NCI-H1694 treated with DMSO at 0.1 percent for 48 hours (cell line): ENCODE results near the gene SRBD1.

Experiments
- DNase-seq: peaks from one replicate; lab custom pipeline; 2025; lab: John Stamatoyannopoulos, UW

The SRBD1 gene

DNA sequence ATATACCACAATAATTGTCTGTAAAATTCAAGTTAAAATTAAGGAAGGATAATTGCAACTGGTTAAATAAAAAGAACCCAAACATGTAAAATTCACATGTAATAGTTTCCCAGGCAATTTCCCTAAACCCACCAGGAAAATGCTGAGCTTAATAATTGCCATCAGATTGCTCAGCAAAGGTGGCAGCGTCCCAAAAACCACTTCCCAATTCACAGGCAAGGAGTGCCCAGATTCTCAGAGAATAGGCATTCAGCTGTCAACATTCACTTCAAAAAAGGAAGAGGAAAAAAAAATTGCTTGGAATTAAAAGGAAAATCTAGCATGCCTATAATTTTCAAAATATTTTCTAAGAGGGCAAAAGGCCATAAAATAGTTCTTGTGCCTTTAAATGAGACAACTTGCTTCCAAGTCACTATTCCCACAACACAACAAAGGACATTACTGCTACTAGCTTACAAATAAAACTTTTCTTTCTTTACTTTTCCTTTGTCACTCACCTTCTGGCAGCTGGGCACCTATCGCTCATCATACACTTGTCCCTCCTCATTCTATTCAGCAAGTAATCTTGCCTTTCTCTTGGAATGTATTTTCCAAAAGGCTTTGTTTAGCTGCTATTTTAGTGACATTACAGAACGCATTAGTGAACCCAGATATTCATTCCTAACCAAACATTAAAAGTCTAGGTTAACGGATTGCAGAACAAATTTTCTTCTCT is 15.2 kb downstream of the SRBD1 start:
- no peak for DNase-seq

DNA sequence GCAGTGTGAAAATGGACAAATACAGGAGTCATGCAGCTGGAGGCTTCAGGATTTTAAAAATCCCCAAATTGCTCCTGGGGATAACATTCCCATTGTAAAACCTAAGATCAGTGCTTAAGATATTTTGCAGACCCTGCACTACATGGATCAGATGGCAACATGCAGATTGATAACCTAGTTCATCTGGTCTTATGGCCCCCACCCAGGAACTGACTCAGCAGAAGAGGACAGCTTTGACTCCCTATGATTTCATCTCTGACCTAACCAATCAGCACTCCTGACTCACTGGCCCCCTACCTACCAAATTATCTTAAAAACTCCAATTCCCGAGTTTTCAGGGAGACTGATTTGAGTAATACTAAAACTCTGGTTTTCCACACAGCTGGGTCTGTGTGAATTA is 20.0 kb downstream of the SRBD1 start:
- DNase-seq, result no peak

DNA sequence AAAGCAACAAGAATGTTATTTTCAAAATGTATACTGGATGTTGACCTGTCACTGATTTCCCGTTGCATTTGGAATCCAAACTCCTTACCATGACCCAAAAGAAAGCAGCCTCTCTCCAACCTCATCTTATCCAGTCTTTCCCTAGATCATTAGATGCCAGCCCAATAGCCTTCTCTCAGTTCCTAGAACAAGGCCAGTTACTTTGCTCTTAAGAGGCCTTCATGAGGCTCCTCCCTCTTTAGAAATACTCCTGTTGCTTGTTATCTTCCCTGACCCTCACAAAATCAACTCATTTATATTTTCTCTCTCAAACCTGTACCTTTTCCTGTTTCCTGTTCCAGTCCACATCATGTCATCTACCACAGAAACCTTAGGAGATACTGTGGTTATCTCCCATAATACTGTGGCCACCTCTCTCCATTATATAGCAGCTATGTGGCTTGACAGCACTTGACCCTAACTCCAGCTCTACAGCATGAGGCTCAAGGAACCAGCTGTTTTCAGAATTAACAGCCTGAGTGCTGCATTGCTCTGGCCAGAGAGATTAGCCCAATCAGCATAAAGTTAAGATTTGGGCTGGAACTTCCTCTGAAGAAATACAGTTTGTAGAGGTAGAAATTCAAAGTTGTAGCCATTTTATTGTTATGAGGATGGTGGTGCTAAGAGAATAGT is 22.8 kb downstream of the SRBD1 start:
- DNase-seq, result no peak

GRCh38 chr2:45586600-45586999 is 24.5 kb downstream of the SRBD1 start:
- DNase-seq, result no peak

DNA sequence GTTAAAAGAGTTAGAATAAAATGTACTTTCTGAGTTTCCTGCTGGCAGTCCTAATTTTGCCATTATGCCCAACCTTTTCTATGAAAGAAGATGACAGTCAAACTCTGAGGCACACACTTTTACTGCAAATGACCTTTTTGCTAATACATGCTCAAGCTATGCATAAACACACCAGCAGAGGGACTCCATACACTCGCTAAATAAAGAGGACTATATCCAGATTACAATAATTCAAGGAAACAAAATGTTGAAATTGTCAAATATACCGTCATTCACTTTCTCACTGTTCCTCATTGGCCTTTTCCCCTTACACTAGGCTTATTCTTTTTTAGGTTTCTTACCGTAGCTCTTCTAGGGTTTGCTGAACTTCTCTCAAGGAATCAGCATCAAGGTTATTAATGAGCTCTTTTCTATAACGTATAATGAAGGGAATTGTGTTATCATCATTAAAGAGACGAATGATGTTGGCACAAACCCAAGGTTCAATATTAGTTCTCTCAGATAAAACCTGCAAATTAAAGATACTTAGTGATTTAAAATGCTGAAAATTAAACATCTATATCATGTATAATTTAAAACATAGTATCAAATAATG is 25.7 kb downstream of the SRBD1 start:
- peak; percentile 54 for DNase-seq

DNA sequence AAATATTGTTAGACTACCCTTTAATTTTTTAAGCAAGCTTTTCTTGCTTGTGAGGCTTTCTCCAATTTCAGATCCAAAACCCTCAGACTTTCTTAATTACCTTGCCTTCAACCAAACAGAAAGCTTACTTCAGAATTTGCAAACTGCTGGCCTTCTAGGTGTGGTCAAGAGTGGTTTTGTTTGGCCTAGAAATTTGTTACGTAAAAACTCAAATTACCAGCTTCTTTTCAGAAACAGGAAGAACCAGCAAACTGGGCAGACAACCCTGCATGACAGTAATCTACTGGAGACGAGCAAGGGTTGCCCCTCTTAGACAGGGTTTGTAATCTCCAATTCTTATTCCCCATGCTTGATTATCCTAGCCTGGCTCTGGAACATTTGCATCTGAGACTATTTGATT is 27.1 kb downstream of the SRBD1 start:
- DNase-seq, result no peak

GRCh38 chr2:45582522-45582921 is 28.5 kb downstream of the SRBD1 start:
- no peak for DNase-seq

DNA sequence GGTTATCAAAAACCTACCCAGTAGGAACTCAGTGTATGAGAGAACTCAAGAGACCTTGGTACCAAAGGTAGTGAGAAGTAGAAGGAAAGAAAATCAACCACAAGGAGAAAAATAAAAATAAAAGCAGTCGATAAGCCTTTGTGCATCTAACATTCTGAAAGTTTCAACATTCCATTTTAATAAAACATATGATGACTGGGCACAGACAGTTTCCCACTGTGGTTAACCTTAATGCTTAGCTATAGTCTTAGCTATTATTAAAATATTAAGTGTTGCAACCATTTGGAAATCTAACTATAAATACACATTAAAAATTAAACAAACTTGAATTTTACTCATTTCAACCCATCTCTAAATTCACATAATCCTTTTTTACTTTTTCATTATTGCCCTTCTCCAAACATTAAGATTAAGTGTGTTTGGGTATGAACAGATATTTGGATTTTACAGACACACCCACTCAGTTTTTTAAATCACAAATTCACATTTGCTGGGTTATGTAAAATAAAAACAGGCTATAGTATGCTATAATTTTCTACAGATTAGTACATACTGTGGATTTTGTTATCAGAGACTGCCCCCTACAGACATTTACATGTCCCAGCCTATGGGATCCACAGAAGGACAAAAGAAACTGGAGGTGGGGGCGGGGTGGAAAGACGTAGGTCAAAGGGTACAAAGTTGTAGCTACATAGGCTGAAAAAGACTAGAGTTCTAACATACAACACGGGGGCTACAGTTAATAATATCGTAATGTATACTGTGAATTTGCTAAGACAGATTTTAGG is 32.8 kb downstream of the SRBD1 start:
- DNase-seq, result peak; percentile 34

- DNase-seq, result no peak
Observed at GRCh38 chr2:45577441-45577840, 33.6 kb downstream of the SRBD1 start.

DNA sequence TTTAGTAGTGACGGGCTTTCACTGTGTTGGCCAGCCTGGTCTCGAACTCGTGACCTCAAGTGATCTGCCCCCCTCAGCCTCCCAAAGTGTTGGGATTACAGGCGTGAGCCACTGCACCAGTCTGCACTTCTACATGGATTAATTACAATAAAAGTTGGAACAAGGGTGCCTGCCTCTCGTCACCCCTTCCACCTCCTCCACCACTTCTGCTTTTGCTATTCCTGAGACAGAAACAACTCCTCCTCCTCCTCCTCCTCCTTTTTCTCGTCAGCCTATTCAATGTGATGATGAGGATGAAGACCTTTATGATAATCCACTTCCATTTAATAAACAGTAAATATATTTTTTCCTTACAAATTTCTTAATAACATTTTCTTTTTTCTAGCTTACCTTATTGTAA is 35.2 kb downstream of the SRBD1 start:
- no peak for DNase-seq

DNA sequence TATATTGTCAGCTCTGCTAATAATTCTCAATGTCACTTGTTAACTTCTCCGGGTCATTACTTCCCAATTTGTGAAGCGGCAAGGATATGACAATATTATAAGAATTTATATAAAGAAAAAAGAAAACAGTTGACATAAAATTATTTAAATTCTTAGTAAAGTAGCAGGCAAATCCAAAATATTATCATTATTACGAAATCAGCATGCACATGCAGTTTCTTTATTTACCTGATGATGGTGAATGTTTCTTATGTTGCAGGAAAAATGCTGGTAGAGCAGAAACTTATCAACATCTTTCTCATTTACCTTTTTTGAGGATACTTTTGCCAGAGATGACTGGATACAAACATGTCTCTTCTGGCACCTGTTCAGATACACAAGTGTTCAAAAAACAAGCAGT is 38.1 kb downstream of the SRBD1 start:
- DNase-seq, result no peak

GRCh38 chr2:45571940-45572339 is 39.1 kb downstream of the SRBD1 start:
- no peak for DNase-seq

- DNase-seq, result no peak
Observed at GRCh38 chr2:45570671-45571334, 40.3 kb downstream of the SRBD1 start.

DNA sequence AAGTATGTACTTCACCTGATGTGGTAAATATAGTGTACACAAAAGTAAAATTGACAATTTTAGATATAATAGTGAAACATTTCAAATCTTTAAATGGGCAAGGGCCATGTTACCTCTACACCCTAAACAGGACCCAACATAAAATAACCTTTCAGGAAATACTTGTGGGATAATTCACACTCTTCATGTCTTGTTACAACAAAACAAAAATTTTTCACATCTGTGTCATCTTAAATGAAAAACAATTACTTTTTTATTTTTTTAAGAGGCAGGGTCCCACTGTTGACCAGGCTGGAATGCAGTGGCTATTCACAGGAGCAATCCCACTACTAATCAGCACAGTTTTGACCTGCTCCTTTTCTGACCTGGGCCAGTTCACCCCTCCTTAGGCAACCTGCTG is 42.1 kb downstream of the SRBD1 start:
- DNase-seq, result no peak

GRCh38 chr2:45567974-45568789 is 42.9 kb downstream of the SRBD1 start:
- DNase-seq, result peak; percentile 4

DNA sequence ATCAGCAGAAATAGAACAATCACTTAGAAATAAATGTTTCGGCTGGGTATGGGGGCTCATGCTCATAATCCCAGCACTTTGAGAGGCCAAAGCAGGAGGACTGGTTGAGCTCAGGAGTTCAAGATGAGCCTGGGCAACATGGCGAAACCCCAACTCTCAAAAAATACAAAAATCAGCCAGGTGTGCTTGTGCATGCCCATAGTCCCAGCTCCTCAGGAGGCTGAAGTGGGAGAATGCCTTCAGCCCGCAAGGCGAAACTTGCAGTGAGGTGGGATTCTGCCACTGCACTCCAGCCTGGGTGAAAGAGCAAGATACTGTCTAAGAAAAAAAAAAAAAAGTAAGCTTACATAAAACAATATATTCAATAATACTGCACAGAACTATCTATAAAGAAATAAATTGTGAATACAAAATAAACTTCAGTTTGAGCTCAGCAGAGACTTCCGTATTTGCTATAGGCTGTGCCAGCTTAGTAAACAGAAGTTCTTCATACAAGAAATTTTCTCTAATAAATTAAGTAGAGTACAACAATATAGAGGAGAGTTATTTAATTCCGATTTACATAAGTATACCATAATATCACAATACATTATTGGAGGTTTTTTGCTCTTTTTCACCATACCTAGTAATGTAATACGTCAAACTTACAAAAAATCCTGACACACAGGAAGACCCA is 43.6 kb downstream of the SRBD1 start:
- DNase-seq, result no peak

DNA sequence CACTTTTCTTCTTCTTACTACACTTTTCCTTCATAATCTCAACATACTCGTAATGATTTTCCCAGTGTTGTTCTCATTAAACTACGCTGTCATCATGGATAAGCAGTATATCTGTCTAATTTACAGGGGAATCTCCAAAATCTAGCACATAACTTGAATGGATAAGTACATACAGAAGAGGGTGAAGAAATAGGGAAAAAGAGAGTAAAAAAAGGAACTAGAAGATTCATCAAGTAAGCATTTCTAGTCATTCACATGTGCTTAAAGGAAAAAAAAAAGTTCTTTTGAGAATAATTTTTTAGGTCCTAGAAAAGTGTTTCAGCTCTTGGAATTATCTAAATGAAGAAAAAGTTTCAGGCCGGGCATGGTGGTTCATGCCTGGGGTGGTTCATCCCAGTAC is 51.6 kb downstream of the SRBD1 start:
- no peak for DNase-seq

GRCh38 chr2:45554742-45555140 is 56.3 kb downstream of the SRBD1 start:
- no peak for DNase-seq

GRCh38 chr2:45554073-45554741 is 56.9 kb downstream of the SRBD1 start:
- DNase-seq, result no peak

DNA sequence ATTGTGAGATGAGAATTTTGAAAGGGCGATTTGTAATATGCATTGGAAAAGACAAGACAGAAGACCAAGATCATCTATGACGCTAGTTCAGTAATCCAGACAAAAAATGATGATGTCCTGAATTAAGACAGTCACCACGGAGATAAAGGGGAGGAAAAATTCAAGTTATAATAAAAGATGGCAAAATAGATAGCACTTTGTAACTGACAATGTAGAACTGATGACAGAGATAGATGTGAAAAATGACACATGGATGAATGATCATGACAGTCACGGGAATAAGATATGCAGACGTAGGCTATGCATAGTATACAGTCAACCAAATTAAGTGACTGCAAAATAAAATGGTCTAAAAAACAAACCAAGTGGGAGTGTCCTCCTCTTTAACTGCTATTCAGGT is 59.2 kb downstream of the SRBD1 start:
- no peak for DNase-seq
